B cell (primary cell): ENCODE data around the gene PDLIM7. TPM values are rescaled to one million over a fixed set of nuclear protein-coding genes. Genes with fewer than 3 reads are reported as not detected.

Experiments
- ATAC-seq: fragments of 200-7000 bp; cut with Tn5 transposase; one replicate; pipeline ENCODE4 v1.10.0; 2021; ENCODE audit warnings: low read depth, mild to moderate bottlenecking, moderate number of reproducible peaks, moderate library complexity
- CTCF ChIA-PET: fragments of 350-600 bp; sonication (Branson Sonifier 250); formaldehyde crosslinking; loops from one replicate; lab custom pipeline; 2021; ENCODE audit warnings: antibody characterized with exemption, inconsistent platforms; lab: Charles Lee
- POLR2A ChIA-PET: fragments of 350-600 bp; sonication (Branson Sonifier 250); formaldehyde crosslinking; loops from one replicate; lab custom pipeline; 2021; ENCODE audit warnings: antibody characterized with exemption; lab: Charles Lee
- DNase-seq: peaks from one replicate; pipeline ENCODE4 v3.0.0; 2013
- H2AFZ ChIP-seq: 2 replicates; pipeline ENCODE4 v1.6.1; 2012; ENCODE audit warnings: mild to moderate bottlenecking, low read depth, low read length; ENCODE audit not compliant: insufficient read depth, poor library complexity, severe bottlenecking
- H3K27ac ChIP-seq, 2 donors: 1 replicate in 1 of 2; 2 replicates in 1 of 2; pipeline ENCODE4 v1.5.1; 2012 to 2013; ENCODE audit warnings: low read length in 2 of 2, mild to moderate bottlenecking in 2 of 2, moderate library complexity in 1 of 2
- H3K27me3 ChIP-seq, 4 experiments: fragments of 200-600 bp in 1 of 4; sonication (generic) in 1 of 4; replicated peaks in 1 of 4; 1 replicate in 2 of 4; 2 replicates in 2 of 4; pipeline versions ENCODE4 v1.6.1 to v1.7.0; 2013 to 2016; ENCODE audit warnings: low read length in 3 of 4, mild to moderate bottlenecking in 2 of 4, mixed read lengths in 1 of 4, moderate library complexity in 1 of 4; ENCODE audit not compliant: insufficient read depth in 4 of 4, control insufficient read depth in 3 of 4; ENCODE audit errors: control extremely low read depth in 1 of 4
- H3K36me3 ChIP-seq, 2 experiments: replicated peaks in 1 of 2; 1 replicate in 1 of 2; 2 replicates in 1 of 2; pipeline versions ENCODE4 v1.6.1 to v1.7.1; 2013; ENCODE audit warnings: low read length in 1 of 2; ENCODE audit not compliant: insufficient read depth in 2 of 2, control insufficient read depth in 1 of 2; ENCODE audit errors: control extremely low read depth in 1 of 2, extremely low read depth in 1 of 2
- H3K4me1 ChIP-seq, 2 donors: fragments of 200-600 bp in 1 of 2; sonication (generic) in 1 of 2; 1 replicate in 1 of 2; 2 replicates in 1 of 2; pipeline versions ENCODE4 v1.5.1 to v1.6.1; 2013 to 2017; ENCODE audit warnings: low read length in 2 of 2; ENCODE audit not compliant: control insufficient read depth in 2 of 2, insufficient read depth in 2 of 2
- H3K4me2 ChIP-seq: replicated peaks from 2 replicates; pipeline ENCODE3; 2012; ENCODE audit warnings: mild to moderate bottlenecking, low read depth, low read length; ENCODE audit not compliant: poor library complexity, severe bottlenecking
- H3K4me3 ChIP-seq, 5 experiments: fragments of 200-600 bp in 1 of 5; sonication (generic) in 1 of 5; 1 replicate in 3 of 5; 2 replicates in 2 of 5; pipeline versions ENCODE4 v1.5.1 to v1.7.0; 2011 to 2016; ENCODE audit warnings: low read length in 4 of 5, mild to moderate bottlenecking in 4 of 5, low read depth in 2 of 5, control low read depth in 1 of 5, moderate library complexity in 1 of 5; ENCODE audit not compliant: insufficient read depth in 1 of 5; ENCODE audit errors: control extremely low read depth in 1 of 5, extremely low read depth in 1 of 5
- H3K79me2 ChIP-seq: fragments of 200-600 bp; sonication (generic); one replicate; pipeline ENCODE4 v1.6.0; 2016; ENCODE audit warnings: low read length; ENCODE audit not compliant: control insufficient read depth, insufficient read depth
- H3K9ac ChIP-seq: fragments of 200-600 bp; sonication (generic); 2 replicates; pipeline ENCODE4 v1.6.1; 2017; ENCODE audit warnings: mild to moderate bottlenecking, low read length, moderate library complexity
- H3K9me3 ChIP-seq, 3 donors: one replicate each; pipeline versions ENCODE4 v1.6.1 to v1.7.1; 2013; ENCODE audit warnings: low read length in 2 of 3; ENCODE audit not compliant: control insufficient read depth in 2 of 3, insufficient read depth in 1 of 3; ENCODE audit errors: control extremely low read depth in 1 of 3
- H4K20me1 ChIP-seq: 2 replicates; pipeline ENCODE4 v1.6.0; 2012; ENCODE audit warnings: mild to moderate bottlenecking, low read length; ENCODE audit not compliant: insufficient read depth, control insufficient read depth, poor library complexity, severe bottlenecking
- H3K27ac Mint-ChIP-seq: one replicate; pipeline ENCODE4 v1.8.0; 2021; ENCODE audit warnings: mixed read lengths
- H3K27me3 Mint-ChIP-seq: one replicate; pipeline ENCODE4 v1.8.0; 2021; ENCODE audit warnings: mixed read lengths
- H3K4me1 Mint-ChIP-seq: one replicate; pipeline ENCODE4 v1.8.0; 2021; ENCODE audit warnings: mixed read lengths
- H3K4me3 Mint-ChIP-seq: one replicate; pipeline ENCODE4 v1.8.0; 2021; ENCODE audit warnings: mixed read lengths
- H3K9me3 Mint-ChIP-seq: one replicate; pipeline ENCODE4 v1.8.0; 2022; ENCODE audit warnings: mixed read lengths; ENCODE audit not compliant: insufficient read depth
- CTCF ChIP-seq: fragments of 200-600 bp; IDR thresholded peaks from one replicate; pipeline ENCODE4 v1.8.0; 2022; ENCODE audit warnings: antibody characterized with exemption, mild to moderate bottlenecking
- EZH2 ChIP-seq: IDR thresholded peaks from 2 replicates; pipeline ENCODE4 v1.6.1; 2012; ENCODE audit warnings: borderline replicate concordance, low read depth, mild to moderate bottlenecking, moderate library complexity, low read length; ENCODE audit not compliant: insufficient read depth, poor library complexity, severe bottlenecking
- WGBS: methylation state at CpG from one replicate; pipeline ENCODE4 v1.1.5; 2013; ENCODE audit warnings: missing lambda C conversion rate; ENCODE audit not compliant: insufficient coverage; 5-methylcytosine and 5-hydroxymethylcytosine counted together
- intact Hi-C: fragments of 100-400 bp; cut with micrococcal nuclease; formaldehyde crosslinking; loops from one replicate; pipeline ENCODE4 v1.10.0; 2022
- polyA plus RNA-seq: library from polyadenylated mRNA; depleted of rRNA; stranded (reverse); fragments of >200 nt; gene quantifications from 2 replicates; pipeline ENCODE4 v1.2.3, GENCODE V29; 2012
- total RNA-seq, 2 donors: library from RNA; stranded (reverse); fragments of 120-200 nt in 1 of 2; gene quantifications; 1 replicate in 1 of 2; 2 replicates in 1 of 2; pipeline versions ENCODE4 v1.2.3 to v1.2.4, GENCODE V29; 2013 to 2022

Gene PDLIM7
- total and polyA plus RNA-seq, 2 donors (not counting 1 experiment from before 2014, with no cell fraction given), result 23.9 to 25.8 TPM

- Histone ChIP-seq H3K27ac (peak overlapping the region; percentile 68 to 77), H3K27me3 (peaks cover 0 to 13% (median 0%) of the 10 kb centered on the region in 4 experiments), H3K36me3 (peaks cover 0 to 29% of the 10 kb centered on the region in 2 experiments), H3K9ac (peak overlapping the region; percentile 72), H2AFZ (no peak overlapping the region), H3K79me2 (no peaks in the 10 kb centered on the region), H3K4me1 (peaks cover 34 to 50% of the 10 kb centered on the region in 2 donors), H4K20me1 (peaks cover 63% of the 10 kb centered on the region), H3K4me2 (peak overlapping the region; percentile 93), H3K4me3 (peak overlapping the region in 1 of 5 experiments; percentile 66), H3K9me3 (no peaks in the 10 kb centered on the region)
- H3K4me1 Mint-ChIP-seq, result peaks cover 48% of the 10 kb centered on the region
- no peak for TF ChIP-seq CTCF
- no peak for TF ChIP-seq EZH2
- ChIA-PET POLR2A (interaction anchor here (0.9 to 10.8 kb wide), 7 partner anchors 9 to 43 kb away, joined by 3 to 103 read pairs (median 9); partner anchors contain the start of gene GRK6), CTCF (interaction anchor here (1.0 to 21.3 kb wide), 7 partner anchors 10 to 127 kb away, joined by 3 to 628 read pairs (median 10); partner anchors contain the start of genes F12, GRK6 and PFN3)
- intact Hi-C loops, result no loop called here
- H3K4me3 Mint-ChIP-seq, result peak overlapping the region; percentile 82
- DNase-seq, result peak; percentile 73
- ATAC-seq, result no peak
- WGBS, result 61% methylated on average over 5 of the region's 10 CpGs
- H3K27me3 Mint-ChIP-seq, result no peaks in the 10 kb centered on the region
- H3K27ac Mint-ChIP-seq, result peak overlapping the region; percentile 92
- no peaks in the 10 kb centered on the region for H3K9me3 Mint-ChIP-seq
Observed at GRCh38 chr5:177445052-177445916, 52.1 kb downstream of the PDLIM7 start.
